Activated naive CD4-positive, alpha-beta T cell (primary cell): ENCODE data around the gene PCNX2.
A peak's percentile ranks its signal among the peaks of the same experiment; 100 is the strongest.

Experiments
- DNase-seq, 4 experiments: peaks; one replicate each; lab custom pipeline; 2025; lab: John Stamatoyannopoulos, UW

The PCNX2 gene

GRCh38 chr1:233261206-233261605, 34.3 kb downstream of the PCNX2 start:
- DNase-seq: no peak

DNA sequence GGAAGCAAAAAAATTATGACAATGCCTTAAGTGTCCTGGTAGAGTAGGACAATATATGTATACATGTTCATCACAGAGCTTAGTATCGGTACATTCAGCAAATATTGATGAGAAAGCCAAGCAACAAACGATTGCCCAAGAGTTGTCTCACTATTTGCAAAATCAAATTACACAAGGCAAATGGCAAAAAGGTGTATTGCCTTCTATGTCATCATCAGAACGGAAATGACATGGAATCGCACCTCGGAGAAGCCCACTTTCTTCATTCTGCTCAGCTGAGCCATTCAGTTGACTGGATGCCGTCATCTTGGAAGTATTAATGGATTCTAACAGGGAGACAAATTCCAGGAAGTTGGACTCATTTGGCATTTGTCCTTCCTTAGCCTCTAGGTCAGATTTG, 37.7 kb downstream of the PCNX2 start:
- no peak for DNase-seq

DNA sequence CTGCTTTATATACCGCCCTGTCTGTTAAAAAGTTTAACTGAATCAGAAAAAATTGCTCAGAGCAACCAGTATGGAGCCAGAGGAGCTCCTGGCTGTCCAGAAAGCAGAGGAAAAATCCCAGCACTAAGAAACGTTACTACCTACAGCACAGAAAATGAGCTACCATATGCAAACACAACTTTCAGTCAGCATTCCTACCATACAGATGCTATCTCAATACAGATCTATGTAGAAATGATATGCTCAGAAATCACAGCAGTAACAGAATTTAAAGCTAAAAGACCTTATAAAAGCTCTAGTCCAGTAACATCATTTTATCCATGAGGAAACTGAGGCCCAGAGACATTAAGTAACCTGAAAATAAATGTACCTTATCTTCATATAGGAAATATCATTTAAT, 38.7 kb downstream of the PCNX2 start:
- no peak for DNase-seq

- no peak for DNase-seq
Observed at GRCh38 chr1:233256191-233256590, 39.3 kb downstream of the PCNX2 start.

- DNase-seq: no peak
Observed at GRCh38 chr1:233255145-233255544, 40.4 kb downstream of the PCNX2 start.

- no peak for DNase-seq
Observed at GRCh38 chr1:233253832-233254331, 41.6 kb downstream of the PCNX2 start.

DNA sequence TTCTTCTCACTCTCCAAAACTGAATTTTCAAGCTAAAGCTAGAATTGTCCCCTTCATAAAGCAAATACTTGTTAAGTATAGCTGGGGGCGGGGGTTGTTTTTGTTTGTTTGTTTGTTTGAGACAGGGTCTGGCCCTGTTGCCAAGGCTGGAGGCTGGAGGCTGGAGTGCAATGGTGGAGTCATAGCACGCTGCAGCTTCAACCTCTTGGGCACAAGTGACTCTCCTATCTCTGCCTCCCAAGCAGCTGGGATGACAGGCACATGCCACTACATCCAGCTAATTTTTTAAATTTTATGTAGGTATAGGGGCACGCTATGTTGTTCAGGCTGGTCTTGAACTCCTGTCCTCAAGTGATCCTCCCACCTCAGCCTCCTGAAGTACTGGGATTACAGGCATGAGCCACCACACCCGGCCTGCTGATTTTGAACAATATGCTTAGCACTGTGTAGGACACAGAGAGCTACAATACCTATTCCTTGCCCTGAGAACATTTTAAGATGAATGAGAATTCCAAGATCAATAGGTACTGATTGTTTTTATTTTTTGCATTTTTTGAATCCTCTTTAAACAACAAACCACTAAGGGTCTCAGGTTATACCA, 42.2 kb downstream of the PCNX2 start:
- no peak for DNase-seq

DNA sequence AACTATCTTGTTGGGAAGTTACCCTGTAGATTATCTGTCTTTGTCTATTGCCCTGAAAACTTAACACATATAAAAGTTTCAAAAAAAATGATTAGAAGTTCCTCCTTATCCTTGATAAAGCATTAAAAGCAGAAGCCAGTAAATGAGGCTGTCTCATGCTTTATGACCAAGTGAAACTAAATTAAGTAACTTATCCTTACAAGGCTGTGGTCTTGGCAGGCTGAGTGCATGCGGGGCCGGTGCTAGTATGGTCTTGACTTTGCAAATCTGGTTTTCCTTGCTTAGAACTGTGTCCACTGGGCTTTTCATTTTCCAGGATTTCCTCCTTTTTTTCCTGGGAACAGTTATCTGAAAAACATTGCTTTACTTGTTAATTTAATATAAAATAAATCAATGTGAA, 43.1 kb downstream of the PCNX2 start:
- DNase-seq: no peak

DNA sequence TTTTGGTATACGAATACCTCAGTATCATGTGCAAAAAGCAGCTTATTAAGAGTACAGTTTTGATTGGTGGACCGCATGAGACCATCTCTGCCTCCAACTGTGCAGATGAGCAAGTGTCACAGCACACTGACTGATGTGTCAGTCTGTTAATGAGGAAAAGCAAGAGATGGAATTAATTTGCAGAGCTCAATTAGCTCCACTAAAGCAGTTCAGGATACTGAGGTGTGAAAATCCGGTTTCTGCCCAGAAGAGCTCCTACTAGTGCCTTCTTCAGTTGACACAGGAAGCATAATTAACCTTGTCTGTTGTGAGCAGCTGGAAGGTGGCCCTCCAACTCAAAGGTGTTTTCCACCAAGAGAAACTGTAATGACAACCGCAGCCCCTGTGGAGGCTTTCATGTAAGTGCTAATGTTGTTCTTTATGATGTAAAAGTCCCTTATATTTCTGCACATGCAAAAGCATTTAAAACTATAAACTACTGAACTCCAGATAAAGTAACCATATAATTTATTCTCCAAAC, 44.3 kb downstream of the PCNX2 start:
- DNase-seq: no peak

DNA sequence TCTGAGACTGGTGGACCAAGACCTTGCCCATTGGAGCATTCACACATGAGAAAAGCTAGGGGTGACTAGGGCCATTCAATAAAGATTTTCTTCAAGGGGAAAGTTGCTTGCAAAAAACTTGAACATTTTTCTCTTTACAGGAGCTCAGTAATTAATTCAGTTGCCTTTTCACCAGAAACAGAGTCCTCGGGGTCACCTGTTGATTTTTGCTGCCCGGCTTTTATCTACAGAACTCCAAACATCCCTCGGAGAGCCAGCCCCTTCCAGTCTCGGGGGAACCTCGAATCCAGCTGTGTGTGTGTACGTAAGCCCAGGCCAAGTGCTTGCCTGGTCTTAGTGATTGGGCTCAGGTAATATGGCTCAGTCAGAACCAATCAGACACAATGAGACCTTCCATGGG, 47.5 kb downstream of the PCNX2 start:
- DNase-seq: no peak

- DNase-seq: no peak
Observed at GRCh38 chr1:233246965-233247364, 48.6 kb downstream of the PCNX2 start.

DNA sequence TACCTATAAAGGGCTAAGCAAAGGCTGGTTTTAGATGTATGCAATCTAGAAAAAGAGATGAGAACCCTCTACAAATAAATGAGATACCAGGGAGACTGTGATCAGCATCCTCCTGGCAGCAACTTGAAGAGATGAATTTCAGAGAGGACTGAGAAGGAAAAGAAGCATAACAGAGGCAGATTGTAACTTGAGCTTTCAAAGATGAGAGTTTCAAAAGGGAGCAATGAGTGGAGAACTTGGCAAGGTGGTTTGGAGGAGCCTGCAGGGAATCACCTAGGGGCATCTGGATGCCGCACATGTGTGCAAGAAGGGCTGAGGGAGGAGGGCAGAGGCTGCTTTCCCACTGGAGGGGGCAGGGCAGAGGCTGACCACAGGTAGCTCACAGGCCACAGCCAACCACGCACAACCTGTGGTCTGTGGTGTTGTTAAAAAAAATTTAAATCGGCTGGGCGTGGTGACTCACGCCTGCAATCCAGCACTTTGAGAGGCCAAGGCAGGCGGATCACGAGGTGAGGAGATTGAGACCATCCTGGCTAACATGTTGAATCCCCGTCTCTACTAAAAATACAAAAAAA, 50.2 kb downstream of the PCNX2 start:
- DNase-seq: no peak

DNA sequence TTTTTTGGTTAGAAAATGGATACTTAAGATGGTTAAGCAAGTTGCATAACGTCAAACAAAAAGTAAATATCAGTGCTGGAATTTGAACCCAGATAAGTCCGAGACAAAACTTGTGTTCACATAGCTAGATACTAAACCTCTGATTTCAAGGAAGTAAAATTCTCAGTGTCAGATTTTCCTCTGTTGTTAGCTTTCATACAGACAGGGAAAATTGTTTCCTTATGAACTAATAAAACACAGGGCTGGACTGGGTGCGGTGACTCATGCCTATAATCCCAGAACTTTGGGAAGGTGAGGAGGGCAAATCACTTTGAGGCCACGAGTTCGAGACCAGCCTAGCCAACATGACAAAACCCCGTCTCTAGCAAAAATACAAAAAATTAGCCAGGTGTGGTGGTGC, 51.3 kb downstream of the PCNX2 start:
- no peak for DNase-seq

DNA sequence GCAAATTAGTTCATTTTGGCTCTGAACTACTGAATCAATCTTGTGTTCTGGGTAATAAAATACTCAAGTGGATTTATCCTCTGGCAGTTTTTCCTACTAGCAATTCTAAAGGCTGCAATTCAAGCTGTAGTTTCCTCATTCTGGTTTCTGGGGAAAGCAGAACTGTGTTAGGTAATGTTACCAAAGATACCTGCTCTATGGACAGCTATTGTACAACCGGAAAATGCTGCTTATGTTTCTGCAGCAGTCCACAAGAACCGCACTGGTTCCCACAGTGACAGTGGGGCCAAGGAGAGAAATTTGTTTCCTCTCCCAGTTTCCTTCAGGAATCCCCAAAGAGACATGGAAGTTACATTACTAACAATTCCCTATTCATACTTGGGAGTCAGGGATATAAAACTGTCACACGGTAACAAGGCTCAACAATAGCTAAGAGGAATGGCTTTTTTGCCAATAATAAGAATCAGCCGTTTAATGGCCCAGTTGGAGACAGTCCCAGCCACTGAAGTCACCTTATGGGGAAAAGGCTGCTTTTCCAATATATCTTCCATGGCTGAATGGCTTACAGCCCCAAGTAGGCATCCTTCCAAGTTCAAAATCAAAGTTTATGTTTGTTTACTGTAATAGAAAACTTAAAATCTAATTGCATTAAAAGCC, 52.6 kb downstream of the PCNX2 start:
- DNase-seq: no peak

GRCh38 chr1:233241759-233242158, 53.8 kb downstream of the PCNX2 start:
- no peak for DNase-seq

DNA sequence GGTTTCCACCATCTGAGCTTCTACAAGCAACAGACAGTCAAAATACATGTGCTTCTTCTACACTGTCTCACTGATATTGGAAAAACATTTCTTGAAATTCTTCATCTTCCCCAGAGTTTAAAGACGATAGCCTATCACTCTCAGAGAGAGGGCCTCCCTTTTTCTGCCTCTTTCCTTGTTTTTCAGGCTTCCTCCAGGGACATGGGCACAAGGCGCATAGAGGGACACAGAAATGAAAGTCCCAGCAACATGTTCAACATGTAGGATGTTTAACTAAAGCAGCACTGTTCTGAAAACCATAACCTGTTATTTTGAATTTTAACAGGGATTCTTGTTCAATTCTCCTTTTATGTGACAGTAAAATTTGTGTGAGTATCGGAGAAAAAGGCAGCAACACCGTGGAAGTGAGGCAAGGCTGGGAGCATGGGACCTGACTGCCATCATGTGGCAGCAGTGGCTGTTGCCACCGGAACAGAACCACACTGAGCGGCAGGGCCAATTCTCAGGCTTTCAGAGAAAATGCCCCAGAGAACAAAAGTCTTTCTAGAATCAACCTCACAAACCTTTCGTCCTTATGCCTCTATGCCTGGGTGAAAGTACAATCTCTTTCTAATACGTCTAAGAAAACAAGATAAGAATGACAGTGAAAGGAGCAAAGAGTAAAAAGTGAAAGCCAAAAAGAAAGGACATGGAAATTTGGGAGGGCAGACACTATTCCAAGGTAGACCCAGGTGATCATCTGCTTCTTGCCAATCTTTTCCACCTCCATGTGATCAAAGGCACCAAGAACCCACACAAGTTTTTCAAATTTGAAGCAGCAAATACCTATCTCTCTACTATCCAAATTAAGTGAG, 54.5 kb downstream of the PCNX2 start:
- DNase-seq: peak in 2 of 4 experiments; percentile 1 to 8

DNA sequence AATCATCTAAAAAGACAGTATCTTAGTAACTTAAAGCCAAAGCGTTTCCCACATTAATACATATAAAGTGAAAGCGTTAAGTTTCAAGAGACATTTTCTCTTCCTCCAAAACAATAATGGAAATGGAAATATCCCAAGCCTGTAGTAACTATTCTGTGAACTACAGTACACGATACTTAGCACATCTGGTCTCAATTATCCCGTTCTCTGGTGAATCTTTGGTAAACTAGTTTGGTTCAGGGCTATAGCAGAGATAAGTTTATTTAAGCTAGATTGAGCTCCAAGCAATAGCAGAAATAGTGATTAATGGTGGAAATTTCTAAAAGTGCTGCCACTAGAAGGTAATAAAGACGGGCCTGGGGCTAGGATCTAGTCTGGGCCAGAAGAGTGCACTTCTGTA, 55.2 kb downstream of the PCNX2 start:
- DNase-seq: no peak

DNA sequence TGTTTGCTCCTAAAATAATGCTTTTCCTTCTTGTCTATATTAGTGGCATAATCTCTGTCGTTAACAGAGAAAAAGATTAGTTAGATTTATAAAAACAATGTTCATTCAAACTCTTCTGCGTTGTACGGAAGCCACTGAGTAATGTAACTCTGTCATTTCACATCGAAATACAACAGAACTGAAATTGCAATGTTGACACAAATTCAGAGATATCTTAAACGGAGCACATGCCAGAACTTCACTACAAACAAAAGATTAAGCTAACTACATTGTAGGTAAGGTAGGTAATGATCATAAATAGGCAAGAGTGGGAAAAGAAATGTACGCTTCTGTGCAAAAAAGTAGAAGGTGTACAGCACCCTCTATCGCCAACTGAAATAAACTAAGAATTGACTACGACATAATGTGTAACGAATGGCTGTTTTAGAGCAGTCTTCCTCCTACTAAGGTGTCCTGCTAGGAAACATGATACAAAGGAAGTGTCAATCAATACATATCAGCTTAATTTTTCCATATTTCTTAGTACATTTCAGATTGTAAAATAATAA, 56.6 kb downstream of the PCNX2 start:
- DNase-seq: no peak

DNA sequence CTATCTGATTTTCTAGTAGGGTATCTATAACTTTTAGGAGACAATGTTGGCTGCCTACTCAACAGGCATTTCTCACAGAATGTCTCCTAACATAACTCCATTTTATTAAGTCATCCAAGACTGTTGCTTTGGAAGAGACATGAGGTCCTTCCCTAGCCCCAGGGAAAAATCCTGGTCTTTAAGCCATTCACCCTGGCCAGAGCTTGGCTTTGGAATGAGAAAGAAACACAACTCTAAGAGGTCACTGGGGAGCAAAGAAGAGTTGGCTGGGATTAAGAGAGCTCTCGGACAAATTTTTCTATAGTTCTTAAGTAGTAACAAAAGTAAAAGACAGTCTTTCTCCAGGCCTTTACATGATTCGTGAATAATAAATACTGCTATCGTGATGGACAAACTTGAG, 57.9 kb downstream of the PCNX2 start:
- no peak for DNase-seq

DNA sequence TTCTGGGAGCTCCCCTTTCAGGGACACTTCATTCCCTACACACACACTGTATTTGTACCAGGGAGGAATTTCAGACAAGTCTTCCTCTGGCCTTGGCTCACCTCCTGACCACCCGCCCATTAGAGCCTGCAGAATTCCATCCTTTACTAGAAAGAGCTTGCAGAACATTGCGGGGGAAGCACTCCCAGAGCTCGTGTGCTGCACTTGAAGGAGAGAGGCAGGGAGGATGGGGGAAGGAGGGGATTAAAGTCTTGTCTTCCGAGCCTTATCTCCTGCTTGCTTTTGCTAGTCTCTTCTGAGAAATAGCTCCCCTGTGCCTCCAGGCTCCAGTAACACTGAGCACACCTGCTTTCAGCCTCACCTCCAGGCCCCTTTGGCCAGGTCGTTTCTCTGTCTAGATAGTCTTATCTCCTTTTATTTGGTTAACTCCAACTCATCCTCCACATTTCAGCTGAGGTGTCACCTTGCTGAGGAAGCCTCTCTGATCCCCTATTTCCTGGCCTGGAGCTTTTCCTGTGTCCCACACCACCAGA, 62.0 kb downstream of the PCNX2 start:
- DNase-seq: no peak

DNA sequence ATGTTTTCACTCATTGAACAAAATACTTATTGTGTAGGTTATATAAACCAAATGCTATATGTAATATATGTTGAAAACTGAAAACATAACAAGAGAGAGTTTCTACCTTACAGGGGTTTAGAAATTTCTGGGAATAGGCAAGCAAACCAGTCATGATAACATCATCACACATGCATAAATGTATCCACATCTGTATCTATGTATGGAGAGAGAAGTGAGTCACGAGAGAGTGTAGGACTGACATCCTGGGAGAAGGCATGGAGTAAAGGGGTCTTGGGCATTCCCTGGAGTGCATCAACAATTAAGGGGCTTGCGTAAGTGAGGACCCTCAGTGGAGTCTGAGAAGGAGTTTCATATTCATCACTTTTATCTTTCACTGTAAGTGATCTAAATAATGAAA, 65.5 kb downstream of the PCNX2 start:
- no peak for DNase-seq

- no peak for DNase-seq
Observed at GRCh38 chr1:233229288-233229687, 66.2 kb downstream of the PCNX2 start.
